Right lobe of liver (tissue), 6 donors: ENCODE measurements around the gene BSX. TPM values are rescaled to one million over a fixed set of nuclear protein-coding genes. Genes with fewer than 3 reads are reported as not detected.

Source experiments
- ATAC-seq, 4 donors: fragments of 200-7000 bp; cut with Tn5 transposase; one replicate each; pipeline ENCODE4 v1.9.1; 2020; ENCODE audit warnings: mild to moderate bottlenecking in 4 of 4, moderate library complexity in 4 of 4
- DNase-seq, 3 donors: peaks; one replicate each; pipeline ENCODE4 v3.0.0-alpha.2; 2020
- H3K27ac ChIP-seq, 3 donors: fragments of 200-600 bp; one replicate each; pipeline ENCODE4 v1.8.0; 2022
- H3K27me3 ChIP-seq, 2 donors: fragments of 200-600 bp; one replicate each; pipeline ENCODE4 v1.8.0; 2022
- H3K36me3 ChIP-seq, 4 donors: fragments of 200-600 bp; sonication (generic) in 1 of 4; one replicate each; pipeline versions ENCODE4 v1.5.1 to v1.8.0; 2017 to 2022; ENCODE audit warnings: control low read depth in 1 of 4
- H3K4me1 ChIP-seq, 4 donors: fragments of 200-600 bp; sonication (generic) in 1 of 4; one replicate each; pipeline versions ENCODE4 v1.5.1 to v1.8.0; 2017 to 2022; ENCODE audit warnings: control low read depth in 1 of 4
- H3K4me3 ChIP-seq, 3 donors: fragments of 200-600 bp; one replicate each; pipeline ENCODE4 v1.8.0; 2022
- H3K9me3 ChIP-seq, 4 donors: fragments of 200-600 bp; sonication (generic) in 1 of 4; one replicate each; pipeline versions ENCODE4 v1.5.1 to v1.8.0; 2017 to 2022; ENCODE audit warnings: control low read depth in 1 of 4
- POLR2A ChIP-seq: fragments of 450-650 bp; IDR thresholded peaks from one replicate; pipeline ENCODE4 v1.6.1; 2017; ENCODE audit warnings: antibody characterized with exemption, mild to moderate bottlenecking
- WGBS: methylation state at CpG from one replicate; pipeline ENCODE4 v1.1.6; 2018; ENCODE audit warnings: low coverage, low lambda C conversion rate; ENCODE audit not compliant: insufficient coverage; ENCODE audit errors: missing lambda C conversion rate; 5-methylcytosine and 5-hydroxymethylcytosine counted together
- intact Hi-C, 2 donors: fragments of 100-400 bp; cut with DNase I; formaldehyde crosslinking; loops; one replicate each; pipeline versions ENCODE4 v1.11.2 to v1.14.1; 2022
- total RNA-seq, 6 experiments: library from RNA; depleted of rRNA in 2 of 6; stranded (reverse); fragments of >200 nt in 2 of 6; fragmentation: NEBNext Ultra II Directional in 3 of 6; extraction: Animal tissue kit (Norgen Biotek cat#: 25700) in 3 of 6; gene quantifications; one replicate each; pipeline versions ENCODE4 v1.1.0 to v1.2.4, GENCODE V29; 2016 to 2023
- TF ChIP-seq, protein P1 (sequence below), 4 donors: fragments of 200-600 bp in 3 of 4; fragments of 450-650 bp in 1 of 4; IDR thresholded peaks; one replicate each; pipeline versions ENCODE4 v1.5.1 to v1.8.0; 2016 to 2022; ENCODE audit warnings: antibody characterized with exemption in 4 of 4, mild to moderate bottlenecking in 2 of 4
- donor health status: DM: no; HTN: yes; CAD: no.
- donor health status: DM: no; HTN: no; CAD: no.
- donor health status: DM: no; HTN: no; CAD: no.
- donor health status: DM: no; HTN: yes; CAD: no.
- donor health status: DM: no; HTN: yes; CAD: no.

BSX gene
- total RNA-seq, 6 experiments from 2014 or later: not detected

DNA sequence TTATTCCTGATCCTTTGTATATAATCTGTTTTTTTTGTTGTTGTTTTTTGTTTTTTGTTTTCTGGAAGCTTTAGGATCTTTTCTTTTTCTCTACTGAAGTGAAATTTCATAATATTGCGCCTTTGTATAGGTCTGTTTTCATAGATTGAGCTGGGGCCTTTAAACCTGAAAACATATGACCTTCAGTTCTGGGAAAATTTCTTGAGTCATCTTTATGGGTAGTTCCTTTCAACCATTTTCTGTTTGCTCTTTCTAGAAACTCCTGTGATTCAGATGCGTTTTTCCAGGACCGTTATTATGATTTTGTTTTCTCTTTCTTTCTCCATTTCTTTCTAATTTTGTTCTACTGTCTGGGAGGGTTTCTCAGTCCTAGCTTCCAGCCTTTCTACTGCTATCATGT lies 43.7 kb downstream of the BSX start:
- ATAC-seq (no peak), DNase-seq (no peak)
- TF ChIP-seq, protein P1, sequence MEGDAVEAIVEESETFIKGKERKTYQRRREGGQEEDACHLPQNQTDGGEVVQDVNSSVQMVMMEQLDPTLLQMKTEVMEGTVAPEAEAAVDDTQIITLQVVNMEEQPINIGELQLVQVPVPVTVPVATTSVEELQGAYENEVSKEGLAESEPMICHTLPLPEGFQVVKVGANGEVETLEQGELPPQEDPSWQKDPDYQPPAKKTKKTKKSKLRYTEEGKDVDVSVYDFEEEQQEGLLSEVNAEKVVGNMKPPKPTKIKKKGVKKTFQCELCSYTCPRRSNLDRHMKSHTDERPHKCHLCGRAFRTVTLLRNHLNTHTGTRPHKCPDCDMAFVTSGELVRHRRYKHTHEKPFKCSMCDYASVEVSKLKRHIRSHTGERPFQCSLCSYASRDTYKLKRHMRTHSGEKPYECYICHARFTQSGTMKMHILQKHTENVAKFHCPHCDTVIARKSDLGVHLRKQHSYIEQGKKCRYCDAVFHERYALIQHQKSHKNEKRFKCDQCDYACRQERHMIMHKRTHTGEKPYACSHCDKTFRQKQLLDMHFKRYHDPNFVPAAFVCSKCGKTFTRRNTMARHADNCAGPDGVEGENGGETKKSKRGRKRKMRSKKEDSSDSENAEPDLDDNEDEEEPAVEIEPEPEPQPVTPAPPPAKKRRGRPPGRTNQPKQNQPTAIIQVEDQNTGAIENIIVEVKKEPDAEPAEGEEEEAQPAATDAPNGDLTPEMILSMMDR (IDR thresholded peaks at IDR 0.05): no peak
- TF ChIP-seq POLR2A: no peak
- no peak overlapping the region for H3K27ac ChIP-seq
- H3K4me1 ChIP-seq: no peaks in the 10 kb centered on the region
- H3K9me3 ChIP-seq: no peaks in the 10 kb centered on the region
- no peaks in the 10 kb centered on the region for H3K27me3 ChIP-seq
- 43% methylated on average over 3 of the region's 3 CpGs for WGBS
- intact Hi-C loops: no loop called here
- H3K4me3 ChIP-seq: no peak overlapping the region
- H3K36me3 ChIP-seq: no peaks in the 10 kb centered on the region

- intact Hi-C loops: no loop called here
- H3K36me3 ChIP-seq: no peaks in the 10 kb centered on the region
- no peaks in the 10 kb centered on the region for H3K27me3 ChIP-seq
- WGBS: 55% methylated on average over 2 of the region's 2 CpGs
- H3K4me1 ChIP-seq: no peaks in the 10 kb centered on the region
- TF ChIP-seq, protein P1 (IDR thresholded peaks at IDR 0.05): no peak
- TF ChIP-seq POLR2A: no peak
- no peaks in the 10 kb centered on the region for H3K9me3 ChIP-seq
- H3K4me3 ChIP-seq: no peak overlapping the region
- ATAC-seq (no peak), DNase-seq (no peak)
- H3K27ac ChIP-seq: no peak overlapping the region
These were observed 48.2 kb downstream of the BSX start for GRCh38 chr11:122933416-122933815.

DNA sequence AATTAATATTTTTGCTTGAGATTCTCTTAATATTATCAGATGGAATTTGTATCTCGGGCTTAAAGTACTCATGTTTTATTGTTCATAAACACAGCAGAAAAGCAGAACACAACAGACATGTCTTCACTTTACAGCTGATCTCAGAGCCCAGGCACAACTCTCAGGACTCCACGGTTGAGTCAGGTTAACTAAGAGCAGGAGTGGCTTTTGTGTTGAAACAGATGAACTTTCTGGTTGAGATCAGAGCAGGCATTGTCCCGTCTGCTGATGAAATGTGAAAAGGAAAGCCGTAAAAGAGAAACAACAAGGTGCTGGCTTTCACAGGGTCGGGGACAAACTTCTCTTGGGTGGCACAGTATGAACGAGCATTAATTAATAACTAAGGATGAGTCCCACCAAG lies 50.1 kb downstream of the BSX start:
- Histone ChIP-seq H3K36me3 (no peaks in the 10 kb centered on the region), H3K27me3 (no peaks in the 10 kb centered on the region), H3K4me1 (no peaks in the 10 kb centered on the region), H3K27ac (no peak overlapping the region), H3K9me3 (no peaks in the 10 kb centered on the region), H3K4me3 (no peak overlapping the region)
- no peak for ATAC-seq
- intact Hi-C loops: no loop called here
- TF ChIP-seq, protein P1 (IDR thresholded peaks at IDR 0.05): no peak
- TF ChIP-seq POLR2A: no peak
- 54% methylated on average over 6 of the region's 6 CpGs for WGBS
- DNase-seq: no peak

Other genes starting within 250 kb of the BSX start
- under 1 TPM in 5 of 6 experiments, not detected in 1; 0.11 to 0.26 (median 0.25) TPM for gene CRTAM, start 143.3 kb downstream of the BSX start, total RNA-seq
- gene JHY, start 99.1 kb downstream of the BSX start, total RNA-seq: under 1 TPM in 5 of 6 experiments, not detected in 1; 0.10 to 0.37 (median 0.22) TPM
- gene HSPA8, start 80.3 kb upstream of the BSX start, total RNA-seq: 100 to 1,000 TPM; 388 to 894 (median 659) TPM
- gene CLMP, start 213.4 kb upstream of the BSX start, total RNA-seq: 1 to 10 TPM in 1 of 6 experiments, under 1 TPM in 5; 0.17 to 1.2 (median 0.51) TPM